Endodermal cell (in vitro differentiated cells): ENCODE data around the gene SLC48A1. TPM values are rescaled to one million over a fixed set of nuclear protein-coding genes. Genes with fewer than 3 reads are reported as not detected.

Experiments
- DNase-seq: peaks from one replicate; pipeline ENCODE4 v3.0.0-alpha.2; 2017
- H3K27ac ChIP-seq: 2 replicates; pipeline ENCODE4 v1.5.1; 2013; ENCODE audit warnings: mild to moderate bottlenecking, low read depth, low read length, moderate library complexity
- H3K27me3 ChIP-seq: 2 replicates; pipeline ENCODE4 v1.6.1; 2013; ENCODE audit warnings: mild to moderate bottlenecking, low read length, moderate library complexity; ENCODE audit not compliant: insufficient read depth, control insufficient read depth, poor library complexity, severe bottlenecking
- H3K36me3 ChIP-seq: 2 replicates; pipeline ENCODE4 v1.7.0; 2013; ENCODE audit warnings: mild to moderate bottlenecking, low read length, moderate library complexity; ENCODE audit not compliant: control insufficient read depth, insufficient read depth
- H3K4me1 ChIP-seq: one replicate; pipeline ENCODE4 v1.7.0; 2013; ENCODE audit warnings: low read length; ENCODE audit not compliant: control insufficient read depth, insufficient read depth
- H3K4me3 ChIP-seq: 2 replicates; pipeline ENCODE4 v1.5.1; 2013; ENCODE audit warnings: mild to moderate bottlenecking, low read length, moderate library complexity
- H3K9ac ChIP-seq: 2 replicates; pipeline ENCODE4 v1.6.1; 2013; ENCODE audit warnings: mild to moderate bottlenecking, low read length, moderate library complexity; ENCODE audit not compliant: poor library complexity, severe bottlenecking; ENCODE audit errors: extremely low read depth
- H3K9me3 ChIP-seq: 2 replicates; pipeline ENCODE4 v1.6.1; 2013; ENCODE audit warnings: mild to moderate bottlenecking, low read length, moderate library complexity; ENCODE audit not compliant: control insufficient read depth
- H3K27ac Mint-ChIP-seq: 2 replicates; pipeline ENCODE4 v1.8.0; 2020; ENCODE audit warnings: mixed read lengths
- H3K27me3 Mint-ChIP-seq: 2 replicates; pipeline ENCODE4 v1.8.0; 2021; ENCODE audit warnings: mild to moderate bottlenecking, mixed read lengths; ENCODE audit not compliant: insufficient read depth
- H3K36me3 Mint-ChIP-seq: 2 replicates; pipeline ENCODE4 v1.8.0; 2020; ENCODE audit warnings: low read depth, mixed read lengths
- H3K4me1 Mint-ChIP-seq: 2 replicates; pipeline ENCODE4 v1.8.0; 2020; ENCODE audit warnings: mixed read lengths
- H3K4me3 Mint-ChIP-seq: 2 replicates; pipeline ENCODE4 v1.8.0; 2020; ENCODE audit warnings: mild to moderate bottlenecking, moderate library complexity, mixed read lengths
- H3K9me3 Mint-ChIP-seq: 2 replicates; pipeline ENCODE4 v1.8.0; 2020; ENCODE audit warnings: mild to moderate bottlenecking, mixed read lengths
- WGBS, 2 experiments: methylation state at CpG; one replicate each; pipeline versions ENCODE4 v1.1.5 to v1.1.7; 2013; ENCODE audit warnings: missing lambda C conversion rate in 2 of 2, mixed read lengths in 1 of 2; ENCODE audit not compliant: insufficient coverage in 1 of 2, insufficient read length in 1 of 2; 5-methylcytosine and 5-hydroxymethylcytosine counted together
- total RNA-seq, 2 donors: library from RNA; stranded (reverse); fragmentation: NEBNext Ultra II Directional in 1 of 2; extraction: Animal tissue kit (Norgen Biotek cat#: 25700) in 1 of 2; gene quantifications; 2 replicates in 1 of 2; 3 replicates in 1 of 2; pipeline ENCODE4 v1.2.1, GENCODE V29; 2021
- TF ChIP-seq, protein P1 (sequence below): fragments of 200-600 bp; sonication (generic); conservative IDR thresholded peaks from 2 replicates; pipeline ENCODE4 v1.5.0; 2021; ENCODE audit warnings: antibody characterized with exemption, mild to moderate bottlenecking

Gene SLC48A1
- total RNA-seq, 2 donors from 2014 or later: 21.3 to 30.4 TPM

DNA sequence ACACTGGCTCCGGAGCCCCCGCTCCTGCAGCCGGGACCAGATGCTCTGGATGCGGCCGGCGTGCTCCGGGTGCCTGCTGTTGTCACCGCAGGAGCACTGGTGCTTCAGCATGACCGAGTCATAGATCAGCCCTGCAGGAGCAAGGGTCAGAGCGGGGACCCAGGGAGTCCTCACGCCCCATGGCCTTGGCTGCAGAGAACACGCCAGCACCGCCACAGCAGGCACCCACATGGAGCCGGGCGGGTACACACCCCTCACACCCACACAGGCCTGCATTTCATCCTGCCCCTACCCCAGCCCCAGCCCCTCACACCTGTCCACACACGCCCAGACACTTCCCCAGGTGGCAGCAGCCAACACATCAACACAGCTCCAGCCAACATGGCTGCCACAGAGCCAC is 18.8 kb downstream of the SLC48A1 start:
- H3K4me3 Mint-ChIP-seq: no peak overlapping the region
- no peak overlapping the region for H3K4me3 ChIP-seq
- no peaks in the 10 kb centered on the region for H3K4me1 Mint-ChIP-seq
- no peak overlapping the region for H3K27ac Mint-ChIP-seq
- TF ChIP-seq, protein P1, sequence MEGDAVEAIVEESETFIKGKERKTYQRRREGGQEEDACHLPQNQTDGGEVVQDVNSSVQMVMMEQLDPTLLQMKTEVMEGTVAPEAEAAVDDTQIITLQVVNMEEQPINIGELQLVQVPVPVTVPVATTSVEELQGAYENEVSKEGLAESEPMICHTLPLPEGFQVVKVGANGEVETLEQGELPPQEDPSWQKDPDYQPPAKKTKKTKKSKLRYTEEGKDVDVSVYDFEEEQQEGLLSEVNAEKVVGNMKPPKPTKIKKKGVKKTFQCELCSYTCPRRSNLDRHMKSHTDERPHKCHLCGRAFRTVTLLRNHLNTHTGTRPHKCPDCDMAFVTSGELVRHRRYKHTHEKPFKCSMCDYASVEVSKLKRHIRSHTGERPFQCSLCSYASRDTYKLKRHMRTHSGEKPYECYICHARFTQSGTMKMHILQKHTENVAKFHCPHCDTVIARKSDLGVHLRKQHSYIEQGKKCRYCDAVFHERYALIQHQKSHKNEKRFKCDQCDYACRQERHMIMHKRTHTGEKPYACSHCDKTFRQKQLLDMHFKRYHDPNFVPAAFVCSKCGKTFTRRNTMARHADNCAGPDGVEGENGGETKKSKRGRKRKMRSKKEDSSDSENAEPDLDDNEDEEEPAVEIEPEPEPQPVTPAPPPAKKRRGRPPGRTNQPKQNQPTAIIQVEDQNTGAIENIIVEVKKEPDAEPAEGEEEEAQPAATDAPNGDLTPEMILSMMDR: no peak
- peaks cover 73% of the 10 kb centered on the region for H3K36me3 Mint-ChIP-seq
- H3K27ac ChIP-seq: no peak overlapping the region
- no peaks in the 10 kb centered on the region for H3K27me3 Mint-ChIP-seq
- H3K36me3 ChIP-seq: peaks cover 79% of the 10 kb centered on the region
- H3K9me3 Mint-ChIP-seq: no peaks in the 10 kb centered on the region
- no peak for DNase-seq
- WGBS, 2 experiments: 95 to 100% methylated on average over 6 to 16 of the region's 16 CpGs
- H3K27me3 ChIP-seq: no peaks in the 10 kb centered on the region
- H3K9ac ChIP-seq: no peak overlapping the region
- H3K4me1 ChIP-seq: no peaks in the 10 kb centered on the region
- H3K9me3 ChIP-seq: no peaks in the 10 kb centered on the region

DNA sequence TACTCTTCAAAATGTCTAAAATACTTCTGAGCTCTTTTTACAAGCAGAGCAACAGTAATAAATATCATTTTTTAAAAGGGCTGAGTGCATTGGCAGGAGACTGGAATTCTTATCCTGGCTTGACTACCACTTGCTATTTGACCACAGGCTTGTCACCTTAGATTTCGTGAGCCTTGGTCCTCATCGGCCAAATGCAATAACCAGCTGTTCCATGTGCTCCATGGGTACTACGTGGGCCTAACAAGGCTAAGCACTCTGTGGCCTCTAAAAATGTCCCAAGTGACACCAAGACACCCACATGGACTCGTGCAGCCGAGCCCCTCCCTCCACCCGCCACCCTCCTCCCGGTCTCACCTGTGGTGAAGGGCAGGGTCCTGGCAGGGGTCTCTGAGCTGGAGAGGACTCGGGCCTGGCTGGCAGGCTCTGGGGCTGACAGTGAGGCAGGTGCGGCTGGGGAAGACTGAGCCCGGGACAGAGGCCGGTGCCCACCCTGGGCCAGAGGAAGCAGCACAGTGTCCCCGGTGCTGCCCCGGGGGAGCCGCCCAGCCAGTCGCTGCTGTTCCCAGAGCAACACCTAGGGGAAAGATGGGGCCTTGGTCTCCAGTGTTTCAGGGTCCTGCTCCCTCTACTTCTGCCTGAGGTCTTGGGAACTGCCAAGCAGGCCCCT is 20.1 kb downstream of the SLC48A1 start:
- DNase-seq: no peak
- Histone ChIP-seq H3K4me1 (no peaks in the 10 kb centered on the region), H3K27ac (no peak overlapping the region), H3K9ac (no peak overlapping the region), H3K27me3 (no peaks in the 10 kb centered on the region), H3K4me3 (no peak overlapping the region), H3K36me3 (peaks cover 75% of the 10 kb centered on the region), H3K9me3 (no peaks in the 10 kb centered on the region)
- H3K9me3 Mint-ChIP-seq: no peaks in the 10 kb centered on the region
- no peak overlapping the region for H3K27ac Mint-ChIP-seq
- WGBS, 2 experiments: 95 to 96% methylated on average over 7 to 15 of the region's 15 CpGs
- TF ChIP-seq, protein P1: no peak
- H3K36me3 Mint-ChIP-seq: peaks cover 67% of the 10 kb centered on the region
- no peaks in the 10 kb centered on the region for H3K27me3 Mint-ChIP-seq
- H3K4me1 Mint-ChIP-seq: peaks cover 1% of the 10 kb centered on the region
- H3K4me3 Mint-ChIP-seq: no peak overlapping the region

DNA sequence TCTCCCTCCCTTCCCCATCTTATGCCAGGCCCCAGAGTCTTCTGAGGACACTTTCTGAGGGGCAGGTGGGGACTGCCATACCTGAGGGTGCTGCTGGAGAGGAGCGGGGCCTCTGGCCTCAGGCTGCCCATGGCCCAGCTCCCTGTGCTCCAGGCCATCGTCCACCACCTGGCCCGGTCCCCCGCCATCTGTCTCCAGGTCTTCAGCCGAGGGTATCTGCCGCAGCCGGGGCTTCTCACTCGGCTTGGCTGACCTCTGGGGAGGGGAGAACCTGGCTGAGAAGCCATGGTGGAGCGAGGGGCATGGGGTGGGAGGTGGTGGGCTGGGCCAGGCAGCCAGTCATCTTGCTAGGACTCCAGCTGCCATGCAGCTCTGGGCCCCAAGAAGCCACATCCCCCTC is 21.6 kb downstream of the SLC48A1 start:
- Histone ChIP-seq H3K9ac (no peak overlapping the region), H3K27ac (no peak overlapping the region), H3K4me1 (no peaks in the 10 kb centered on the region), H3K4me3 (no peak overlapping the region), H3K9me3 (no peaks in the 10 kb centered on the region), H3K36me3 (peaks cover 74% of the 10 kb centered on the region), H3K27me3 (no peaks in the 10 kb centered on the region)
- no peak for DNase-seq
- Mint-ChIP-seq H3K4me1 (peaks cover 1% of the 10 kb centered on the region), H3K27ac (no peak overlapping the region), H3K36me3 (peaks cover 52% of the 10 kb centered on the region), H3K27me3 (no peaks in the 10 kb centered on the region), H3K4me3 (no peak overlapping the region), H3K9me3 (no peaks in the 10 kb centered on the region)
- TF ChIP-seq, protein P1: no peak
- 97 to 100% methylated on average over 3 to 9 of the region's 9 CpGs for WGBS, 2 experiments
